ENCODE data around the gene JMY. TPM values are rescaled to one million over a fixed set of nuclear protein-coding genes. Genes with fewer than 3 reads are reported as not detected.

Gene JMY
- total RNA-seq (2014; rRNA removed; shearing (Covaris generic); ENCODE audit: low replicate concordance) = not detected in 2 replicates

DNA sequence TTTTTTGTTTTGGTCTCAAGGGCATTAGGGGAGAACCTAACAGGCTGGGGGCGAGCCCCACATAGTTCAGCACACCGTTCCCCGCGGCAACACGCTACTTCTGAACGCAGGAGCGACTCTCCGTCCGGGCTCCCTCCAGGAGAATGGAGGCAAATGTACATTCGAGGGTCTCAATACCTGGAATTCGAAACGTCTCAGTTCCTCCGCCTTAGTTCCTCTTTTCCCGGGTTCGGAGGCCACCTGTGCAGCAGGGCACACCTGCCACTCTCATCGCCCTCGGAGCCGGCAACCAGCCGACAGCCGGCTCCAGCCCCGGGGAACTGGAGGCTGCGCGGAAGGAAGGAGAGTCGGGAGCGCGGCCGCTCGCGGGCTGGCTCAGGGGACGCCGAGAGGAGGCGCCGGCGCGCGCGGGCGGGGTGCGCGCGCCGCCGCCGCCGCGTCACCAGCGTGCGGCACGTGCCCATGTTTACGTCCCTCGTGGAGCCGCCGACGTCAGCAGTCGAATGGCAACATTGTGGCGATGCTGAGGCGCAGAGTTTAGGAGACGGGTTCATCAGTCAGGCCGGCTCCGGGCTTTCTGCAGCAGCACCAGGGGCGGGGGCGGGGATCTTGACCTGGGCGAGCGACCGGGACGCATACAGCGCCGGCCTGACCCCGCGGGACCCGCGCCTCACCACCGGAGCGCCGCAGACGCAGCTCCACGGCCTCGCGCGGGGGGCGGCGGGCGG, at the start of gene JMY:
Gene JMY (plus strand): TSS at position 498 of the 728 bp plus-strand sequence. CDS start 520 bp downstream, outside the sequence.
- Histone ChIP-seq H3K79me2 (ENCODE audit: low read length) (no peaks in the 10 kb centered on the region), H3K27me3 (ENCODE audit: low read length) (no peaks in the 10 kb centered on the region), H3K9me2 (replicated peaks; ENCODE audit: insufficient read depth, low read length) (no peaks in the 10 kb centered on the region), H3K4me1 (ENCODE audit: low read length) (no peaks in the 10 kb centered on the region), H3K4me3 (ENCODE audit: low read length) (no peak within 1 kb of the TSS), H2AFZ (ENCODE audit: low read length) (no peak within 1 kb of the TSS), H3K4me2 (ENCODE audit: low read depth, low read length, poor library complexity, severe bottlenecking) (no peak within 1 kb of the TSS), H3K9me3 (ENCODE audit: low read length) (no peaks in the 10 kb centered on the region), H4K20me1 (ENCODE audit: insufficient read depth, low read depth, low read length) (no peaks in the 10 kb centered on the region), H3K9ac (ENCODE audit: low read length) (no peak within 1 kb of the TSS), H3K27ac (ENCODE audit: low read length) (no peak within 1 kb of the TSS), H3K36me3 (ENCODE audit: insufficient read depth, low read length) (no peaks in the 10 kb centered on the region)
- no peak for DNase-seq

DNA sequence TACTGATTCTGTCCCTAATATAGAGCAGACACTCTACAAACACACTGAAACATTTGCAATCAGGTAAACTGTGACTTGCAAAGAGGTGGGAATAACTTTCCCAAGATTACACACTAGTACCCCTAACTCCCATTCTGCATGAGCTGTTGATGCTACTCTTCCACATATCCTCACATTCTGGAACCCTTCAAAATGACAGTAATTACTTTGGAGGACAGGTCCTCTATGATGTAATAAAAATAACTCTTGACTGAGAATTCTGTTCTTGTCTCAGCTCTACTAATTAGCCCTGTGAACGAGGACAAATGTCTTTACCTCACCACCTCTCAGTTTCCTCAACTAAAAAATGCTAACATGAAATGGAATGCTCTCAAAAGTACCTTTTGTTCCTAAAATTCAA, 49.5 kb upstream of the JMY start:
- Histone ChIP-seq H3K4me3 (ENCODE audit: low read length) (no peak overlapping the region), H3K4me2 (ENCODE audit: low read depth, low read length, poor library complexity, severe bottlenecking) (no peak overlapping the region), H3K9me2 (replicated peaks; ENCODE audit: insufficient read depth, low read length) (no peaks in the 10 kb centered on the region), H3K27ac (ENCODE audit: low read length) (no peak overlapping the region), H3K27me3 (ENCODE audit: low read length) (no peaks in the 10 kb centered on the region), H2AFZ (ENCODE audit: low read length) (no peak overlapping the region), H4K20me1 (ENCODE audit: insufficient read depth, low read depth, low read length) (no peaks in the 10 kb centered on the region), H3K9ac (ENCODE audit: low read length) (no peak overlapping the region), H3K9me3 (ENCODE audit: low read length) (no peaks in the 10 kb centered on the region), H3K4me1 (ENCODE audit: low read length) (no peaks in the 10 kb centered on the region), H3K36me3 (ENCODE audit: insufficient read depth, low read length) (no peaks in the 10 kb centered on the region), H3K79me2 (ENCODE audit: low read length) (no peaks in the 10 kb centered on the region)
- DNase-seq = no peak

DNA sequence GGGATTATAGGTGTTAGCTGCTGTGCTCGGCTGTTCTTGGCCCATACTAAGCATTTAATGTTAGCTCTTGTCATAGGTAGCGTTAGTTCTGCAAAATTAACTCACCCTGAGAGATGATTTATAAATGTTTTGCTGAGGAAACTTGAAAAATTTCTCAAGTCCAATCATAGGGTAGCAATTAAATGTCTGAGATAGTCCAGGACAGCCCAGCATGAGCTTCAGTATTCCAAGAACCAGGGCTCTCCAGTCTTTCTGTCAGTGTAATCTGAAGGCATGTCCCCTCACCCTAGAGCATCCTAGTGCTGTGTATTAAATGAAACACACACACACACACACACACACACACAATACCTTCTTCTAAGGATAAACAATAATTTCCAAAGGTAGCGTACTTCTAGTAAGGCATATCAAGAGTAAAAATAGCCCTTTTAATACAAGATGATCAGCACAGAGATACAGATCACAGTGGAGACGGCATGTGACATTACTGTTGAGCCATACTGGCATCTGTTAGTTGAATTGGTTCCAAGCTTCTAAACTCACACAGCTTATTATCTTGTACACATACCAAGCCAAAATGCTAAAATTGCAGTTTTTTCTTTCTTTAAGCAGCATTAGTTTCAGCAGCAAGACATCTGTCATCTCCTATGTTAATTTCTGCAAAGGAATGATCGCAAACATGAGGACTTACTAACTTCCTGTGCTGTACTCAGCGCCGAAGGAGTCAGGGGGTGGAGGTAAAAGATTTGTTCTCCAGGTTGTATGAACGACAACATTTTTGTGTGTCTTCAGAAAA, 46.3 kb upstream of the JMY start:
- no peaks in the 10 kb centered on the region for H3K79me2 ChIP-seq (ENCODE audit: low read length)
- H3K27ac ChIP-seq (ENCODE audit: low read length) = no peak overlapping the region
- H3K4me1 ChIP-seq (ENCODE audit: low read length) = no peaks in the 10 kb centered on the region
- H3K9me2 ChIP-seq (replicated peaks; ENCODE audit: insufficient read depth, low read length) = no peaks in the 10 kb centered on the region
- H3K4me2 ChIP-seq (ENCODE audit: low read depth, low read length, poor library complexity, severe bottlenecking) = no peak overlapping the region
- no peak for DNase-seq
- no peak overlapping the region for H2AFZ ChIP-seq (ENCODE audit: low read length)
- no peaks in the 10 kb centered on the region for H3K9me3 ChIP-seq (ENCODE audit: low read length)
- H3K27me3 ChIP-seq (ENCODE audit: low read length) = no peaks in the 10 kb centered on the region
- no peaks in the 10 kb centered on the region for H4K20me1 ChIP-seq (ENCODE audit: insufficient read depth, low read depth, low read length)
- H3K4me3 ChIP-seq (ENCODE audit: low read length) = no peak overlapping the region
- no peaks in the 10 kb centered on the region for H3K36me3 ChIP-seq (ENCODE audit: insufficient read depth, low read length)
- no peak overlapping the region for H3K9ac ChIP-seq (ENCODE audit: low read length)

DNA sequence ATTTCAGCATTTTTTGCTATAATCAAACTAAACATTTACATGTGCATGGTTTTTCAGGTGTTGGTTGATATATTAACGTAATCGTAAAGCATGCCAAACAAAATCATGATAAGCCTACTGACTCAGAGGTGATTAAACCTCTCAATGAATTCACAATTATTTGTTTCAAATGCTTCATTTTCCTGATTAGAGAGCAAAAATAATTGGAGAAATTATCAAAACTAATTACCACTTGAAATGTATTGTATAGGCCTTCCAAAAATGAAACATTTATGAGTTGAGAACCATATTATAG, 45.7 kb upstream of the JMY start:
- no peak for DNase-seq
- no peaks in the 10 kb centered on the region for H3K27me3 ChIP-seq (ENCODE audit: low read length)
- no peaks in the 10 kb centered on the region for H3K9me3 ChIP-seq (ENCODE audit: low read length)
- H3K4me3 ChIP-seq (ENCODE audit: low read length) = no peak overlapping the region
- no peak overlapping the region for H3K27ac ChIP-seq (ENCODE audit: low read length)
- no peaks in the 10 kb centered on the region for H3K9me2 ChIP-seq (replicated peaks; ENCODE audit: insufficient read depth, low read length)
- no peaks in the 10 kb centered on the region for H4K20me1 ChIP-seq (ENCODE audit: insufficient read depth, low read depth, low read length)
- no peaks in the 10 kb centered on the region for H3K4me1 ChIP-seq (ENCODE audit: low read length)
- H3K9ac ChIP-seq (ENCODE audit: low read length) = no peak overlapping the region
- H3K36me3 ChIP-seq (ENCODE audit: insufficient read depth, low read length) = no peaks in the 10 kb centered on the region
- H2AFZ ChIP-seq (ENCODE audit: low read length) = no peak overlapping the region
- H3K4me2 ChIP-seq (ENCODE audit: low read depth, low read length, poor library complexity, severe bottlenecking) = no peak overlapping the region
- no peaks in the 10 kb centered on the region for H3K79me2 ChIP-seq (ENCODE audit: low read length)

DNA sequence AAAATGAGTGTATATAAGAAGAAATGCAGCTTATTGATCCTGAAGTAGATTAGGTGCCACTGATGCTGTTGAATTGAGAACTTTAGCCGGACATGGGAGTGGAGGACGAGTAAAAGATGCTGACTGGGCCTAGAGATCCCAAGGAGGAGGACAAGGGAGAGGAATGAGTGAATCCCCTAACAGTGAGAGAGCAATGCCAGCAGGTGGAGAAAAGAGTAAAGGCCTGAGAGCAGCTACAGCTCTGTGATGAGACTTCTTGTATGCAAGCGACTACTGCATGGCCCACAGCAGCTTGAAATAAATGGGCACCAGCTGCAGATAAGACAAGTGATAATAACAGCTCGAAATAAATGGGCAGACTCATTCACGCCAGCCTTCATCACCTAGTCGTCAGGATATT, 44.5 kb upstream of the JMY start:
- Histone ChIP-seq H3K9me2 (replicated peaks; ENCODE audit: insufficient read depth, low read length) (no peaks in the 10 kb centered on the region), H4K20me1 (ENCODE audit: insufficient read depth, low read depth, low read length) (no peaks in the 10 kb centered on the region), H3K9ac (ENCODE audit: low read length) (no peak overlapping the region), H3K36me3 (ENCODE audit: insufficient read depth, low read length) (no peaks in the 10 kb centered on the region), H3K4me2 (ENCODE audit: low read depth, low read length, poor library complexity, severe bottlenecking) (no peak overlapping the region), H3K79me2 (ENCODE audit: low read length) (no peaks in the 10 kb centered on the region), H2AFZ (ENCODE audit: low read length) (no peak overlapping the region), H3K4me1 (ENCODE audit: low read length) (no peaks in the 10 kb centered on the region), H3K9me3 (ENCODE audit: low read length) (no peaks in the 10 kb centered on the region), H3K4me3 (ENCODE audit: low read length) (no peak overlapping the region), H3K27me3 (ENCODE audit: low read length) (no peaks in the 10 kb centered on the region), H3K27ac (ENCODE audit: low read length) (no peak overlapping the region)
- no peak for DNase-seq

- Histone ChIP-seq H3K4me2 (ENCODE audit: low read depth, low read length, poor library complexity, severe bottlenecking) (no peak overlapping the region), H3K27me3 (ENCODE audit: low read length) (no peaks in the 10 kb centered on the region), H3K9me2 (replicated peaks; ENCODE audit: insufficient read depth, low read length) (no peaks in the 10 kb centered on the region), H3K36me3 (ENCODE audit: insufficient read depth, low read length) (no peaks in the 10 kb centered on the region), H3K4me3 (ENCODE audit: low read length) (no peak overlapping the region), H2AFZ (ENCODE audit: low read length) (no peak overlapping the region), H3K9ac (ENCODE audit: low read length) (no peak overlapping the region), H3K9me3 (ENCODE audit: low read length) (no peaks in the 10 kb centered on the region), H3K27ac (ENCODE audit: low read length) (no peak overlapping the region), H4K20me1 (ENCODE audit: insufficient read depth, low read depth, low read length) (no peaks in the 10 kb centered on the region), H3K4me1 (ENCODE audit: low read length) (no peaks in the 10 kb centered on the region), H3K79me2 (ENCODE audit: low read length) (no peaks in the 10 kb centered on the region)
- DNase-seq = no peak
Measured at GRCh38 chr5:79193643-79194042, 42.3 kb upstream of the JMY start.

- Histone ChIP-seq H3K4me2 (ENCODE audit: low read depth, low read length, poor library complexity, severe bottlenecking) (no peak overlapping the region), H3K27me3 (ENCODE audit: low read length) (no peaks in the 10 kb centered on the region), H3K4me1 (ENCODE audit: low read length) (no peaks in the 10 kb centered on the region), H4K20me1 (ENCODE audit: insufficient read depth, low read depth, low read length) (no peaks in the 10 kb centered on the region), H2AFZ (ENCODE audit: low read length) (no peak overlapping the region), H3K27ac (ENCODE audit: low read length) (no peak overlapping the region), H3K36me3 (ENCODE audit: insufficient read depth, low read length) (no peaks in the 10 kb centered on the region), H3K79me2 (ENCODE audit: low read length) (no peaks in the 10 kb centered on the region), H3K9me3 (ENCODE audit: low read length) (no peaks in the 10 kb centered on the region), H3K9me2 (replicated peaks; ENCODE audit: insufficient read depth, low read length) (no peaks in the 10 kb centered on the region), H3K9ac (ENCODE audit: low read length) (no peak overlapping the region), H3K4me3 (ENCODE audit: low read length) (no peak overlapping the region)
- peak; percentile 56 for DNase-seq
Measured at GRCh38 chr5:79200573-79201183, 35.3 kb upstream of the JMY start.

GRCh38 chr5:79201206-79201605, 34.7 kb upstream of the JMY start:
- Histone ChIP-seq H3K27ac (ENCODE audit: low read length) (no peak overlapping the region), H3K9me2 (replicated peaks; ENCODE audit: insufficient read depth, low read length) (no peaks in the 10 kb centered on the region), H3K9ac (ENCODE audit: low read length) (no peak overlapping the region), H3K9me3 (ENCODE audit: low read length) (no peaks in the 10 kb centered on the region), H4K20me1 (ENCODE audit: insufficient read depth, low read depth, low read length) (no peaks in the 10 kb centered on the region), H3K4me2 (ENCODE audit: low read depth, low read length, poor library complexity, severe bottlenecking) (no peak overlapping the region), H3K36me3 (ENCODE audit: insufficient read depth, low read length) (no peaks in the 10 kb centered on the region), H2AFZ (ENCODE audit: low read length) (no peak overlapping the region), H3K79me2 (ENCODE audit: low read length) (no peaks in the 10 kb centered on the region), H3K4me1 (ENCODE audit: low read length) (no peaks in the 10 kb centered on the region), H3K4me3 (ENCODE audit: low read length) (no peak overlapping the region), H3K27me3 (ENCODE audit: low read length) (no peaks in the 10 kb centered on the region)
- no peak for DNase-seq

All from Karpas-422 (cell line).